ENCODE data around the gene UBE2Q1.

Gene UBE2Q1

GRCh38 chr1:154501423-154502065, 56.9 kb downstream of the UBE2Q1 start:
- no peak for DNase-seq

- DNase-seq = no peak
Measured at GRCh38 chr1:154500533-154500932, 57.9 kb downstream of the UBE2Q1 start.

GRCh38 chr1:154499446-154499845, 59.0 kb downstream of the UBE2Q1 start:
- no peak for DNase-seq
